ENCODE data around the gene SLC6A12. TPM values are rescaled to one million over a fixed set of nuclear protein-coding genes. Genes with fewer than 3 reads are reported as not detected.

SLC6A12 gene
- total RNA-seq, 1 experiment from 2014 or later: not detected

DNA sequence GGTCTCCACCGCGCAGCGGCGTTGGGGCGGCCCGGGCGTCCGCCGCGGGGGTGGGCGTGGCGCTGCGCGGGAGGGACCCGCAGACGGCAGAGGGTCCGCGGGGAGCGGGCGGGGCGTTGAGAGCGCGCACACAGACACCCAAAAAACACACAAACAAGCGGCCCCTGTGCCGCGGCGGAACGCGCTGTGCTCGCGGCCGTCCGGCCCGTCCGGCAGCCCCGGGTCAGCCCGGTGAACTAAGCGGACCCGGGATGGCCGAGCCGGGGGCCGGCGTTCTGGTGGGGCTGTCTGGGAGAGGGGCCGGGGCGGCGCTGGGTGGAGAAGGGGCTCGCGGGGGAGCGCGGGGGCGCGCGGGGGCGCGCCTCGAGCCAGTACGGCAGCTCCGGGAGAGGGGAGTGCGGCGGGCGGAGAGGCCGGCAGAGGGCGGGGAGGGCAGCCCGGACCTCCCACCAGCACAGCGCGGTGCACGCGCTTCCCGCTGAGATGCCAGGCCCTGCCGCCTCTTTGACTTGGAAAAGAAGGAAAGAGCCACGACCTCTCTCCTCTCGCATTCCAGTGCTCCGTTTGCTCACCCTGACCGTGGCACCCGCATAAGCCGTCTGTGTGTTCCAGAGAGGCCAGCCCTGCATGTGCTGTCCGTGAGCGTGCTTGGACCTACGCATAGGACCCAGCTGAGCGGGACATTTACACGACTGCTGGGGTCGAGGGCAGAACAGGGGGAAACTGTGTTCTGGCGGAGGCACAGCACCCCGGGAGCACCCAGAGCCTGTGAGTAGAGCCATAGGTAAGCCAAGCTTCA, 10.3 kb downstream of the SLC6A12 start:
- Histone ChIP-seq H3K79me2 (ENCODE audit: low read depth) (no peaks in the 10 kb centered on the region), H3K9me3 (ENCODE audit: insufficient read depth, low read depth) (no peaks in the 10 kb centered on the region), H3K27ac (no peak overlapping the region), H3K4me3 (no peak overlapping the region), H2AFZ (no peak overlapping the region), H3K4me2 (no peak overlapping the region), H3K27me3 (ENCODE audit: insufficient read depth, low read depth) (peaks cover 62% of the 10 kb centered on the region), H3K9me2 (ENCODE audit: insufficient read depth) (no peaks in the 10 kb centered on the region), H4K20me1 (ENCODE audit: insufficient read depth) (no peaks in the 10 kb centered on the region), H3K4me1 (replicated peaks; ENCODE audit: insufficient read depth) (no peaks in the 10 kb centered on the region), H3F3A (ENCODE audit: insufficient read depth, low read depth) (no peaks in the 10 kb centered on the region), H3K36me3 (ENCODE audit: low read depth) (no peaks in the 10 kb centered on the region)
- CTCF ChIA-PET: no interaction called here
- intact Hi-C loops (cut with micrococcal nuclease; ENCODE audit: unreplicated experiment): no loop called here
- no TSS peak for BruUV-seq (replicated peaks)
- TF ChIP-seq, protein P1, sequence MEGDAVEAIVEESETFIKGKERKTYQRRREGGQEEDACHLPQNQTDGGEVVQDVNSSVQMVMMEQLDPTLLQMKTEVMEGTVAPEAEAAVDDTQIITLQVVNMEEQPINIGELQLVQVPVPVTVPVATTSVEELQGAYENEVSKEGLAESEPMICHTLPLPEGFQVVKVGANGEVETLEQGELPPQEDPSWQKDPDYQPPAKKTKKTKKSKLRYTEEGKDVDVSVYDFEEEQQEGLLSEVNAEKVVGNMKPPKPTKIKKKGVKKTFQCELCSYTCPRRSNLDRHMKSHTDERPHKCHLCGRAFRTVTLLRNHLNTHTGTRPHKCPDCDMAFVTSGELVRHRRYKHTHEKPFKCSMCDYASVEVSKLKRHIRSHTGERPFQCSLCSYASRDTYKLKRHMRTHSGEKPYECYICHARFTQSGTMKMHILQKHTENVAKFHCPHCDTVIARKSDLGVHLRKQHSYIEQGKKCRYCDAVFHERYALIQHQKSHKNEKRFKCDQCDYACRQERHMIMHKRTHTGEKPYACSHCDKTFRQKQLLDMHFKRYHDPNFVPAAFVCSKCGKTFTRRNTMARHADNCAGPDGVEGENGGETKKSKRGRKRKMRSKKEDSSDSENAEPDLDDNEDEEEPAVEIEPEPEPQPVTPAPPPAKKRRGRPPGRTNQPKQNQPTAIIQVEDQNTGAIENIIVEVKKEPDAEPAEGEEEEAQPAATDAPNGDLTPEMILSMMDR (conservative IDR thresholded peaks at IDR 0.05): no peak
- TF ChIP-seq EZH2 (IDR thresholded peaks at IDR 0.05; ENCODE audit: low read depth): no peak
- POLR2A ChIA-PET (ENCODE audit: unreplicated experiment): no interaction called here
- DNase-seq: no peak

- DNase-seq: no peak
- Histone ChIP-seq H3K9me3 (ENCODE audit: insufficient read depth, low read depth) (no peaks in the 10 kb centered on the region), H3K9me2 (ENCODE audit: insufficient read depth) (no peaks in the 10 kb centered on the region), H2AFZ (no peak overlapping the region), H3K4me1 (replicated peaks; ENCODE audit: insufficient read depth) (no peaks in the 10 kb centered on the region), H3K27ac (no peak overlapping the region), H3K4me2 (no peak overlapping the region), H3K79me2 (ENCODE audit: low read depth) (no peaks in the 10 kb centered on the region), H3F3A (ENCODE audit: insufficient read depth, low read depth) (no peaks in the 10 kb centered on the region), H3K4me3 (no peak overlapping the region), H3K36me3 (ENCODE audit: low read depth) (no peaks in the 10 kb centered on the region), H4K20me1 (ENCODE audit: insufficient read depth) (no peaks in the 10 kb centered on the region), H3K27me3 (ENCODE audit: insufficient read depth, low read depth) (peaks cover 64% of the 10 kb centered on the region)
- ChIA-PET POLR2A (ENCODE audit: unreplicated experiment) (no interaction called here), CTCF (interaction anchor here (0.6 kb wide), 1 partner anchor 24 kb away, joined by 3 read pairs; no protein-coding TSS in a partner anchor)
- BruUV-seq (replicated peaks): no TSS peak
- TF ChIP-seq, protein P1 (conservative IDR thresholded peaks at IDR 0.05): no peak
- TF ChIP-seq EZH2 (IDR thresholded peaks at IDR 0.05; ENCODE audit: low read depth): no peak
- intact Hi-C loops (cut with micrococcal nuclease; ENCODE audit: unreplicated experiment): no loop called here
Observed at GRCh38 chr12:203074-203461, 10.9 kb downstream of the SLC6A12 start.

- H3K27ac ChIP-seq: no peak overlapping the region
- ChIA-PET CTCF (interaction anchor here (0.6 kb wide), 1 partner anchor 23 kb away, joined by 3 read pairs; no protein-coding TSS in a partner anchor), POLR2A (ENCODE audit: unreplicated experiment) (no interaction called here)
- H3K4me1 ChIP-seq (replicated peaks; ENCODE audit: insufficient read depth): no peaks in the 10 kb centered on the region
- H3K4me2 ChIP-seq: no peak overlapping the region
- peak; percentile 29 to 52 for DNase-seq
- TF ChIP-seq, protein P1 (conservative IDR thresholded peaks at IDR 0.05): no peak
- no peak for TF ChIP-seq EZH2 (IDR thresholded peaks at IDR 0.05; ENCODE audit: low read depth)
- H3K27me3 ChIP-seq (ENCODE audit: insufficient read depth, low read depth): peaks cover 61% of the 10 kb centered on the region
- intact Hi-C loops (cut with micrococcal nuclease; ENCODE audit: unreplicated experiment): no loop called here
- H3K36me3 ChIP-seq (ENCODE audit: low read depth): no peaks in the 10 kb centered on the region
- no peaks in the 10 kb centered on the region for H3K9me2 ChIP-seq (ENCODE audit: insufficient read depth)
- BruUV-seq (replicated peaks): no TSS peak
- no peaks in the 10 kb centered on the region for H4K20me1 ChIP-seq (ENCODE audit: insufficient read depth)
- H3K79me2 ChIP-seq (ENCODE audit: low read depth): no peaks in the 10 kb centered on the region
- no peaks in the 10 kb centered on the region for H3F3A ChIP-seq (ENCODE audit: insufficient read depth, low read depth)
- H3K4me3 ChIP-seq: no peak overlapping the region
- H2AFZ ChIP-seq: no peak overlapping the region
- H3K9me3 ChIP-seq (ENCODE audit: insufficient read depth, low read depth): no peaks in the 10 kb centered on the region
Observed at GRCh38 chr12:202081-202731, 11.8 kb downstream of the SLC6A12 start.
